ENCODE measurements around the gene BCAP31.
"Not testable (repeated sequence)": the region's sequence is repeated elsewhere in the genome, so short reads cannot be mapped to it uniquely, and the experiment has no call there.

Gene BCAP31

GRCh38 chrX:153707406-153707805, 16.8 kb downstream of the BCAP31 start:
- DNase-seq: no peak

DNA sequence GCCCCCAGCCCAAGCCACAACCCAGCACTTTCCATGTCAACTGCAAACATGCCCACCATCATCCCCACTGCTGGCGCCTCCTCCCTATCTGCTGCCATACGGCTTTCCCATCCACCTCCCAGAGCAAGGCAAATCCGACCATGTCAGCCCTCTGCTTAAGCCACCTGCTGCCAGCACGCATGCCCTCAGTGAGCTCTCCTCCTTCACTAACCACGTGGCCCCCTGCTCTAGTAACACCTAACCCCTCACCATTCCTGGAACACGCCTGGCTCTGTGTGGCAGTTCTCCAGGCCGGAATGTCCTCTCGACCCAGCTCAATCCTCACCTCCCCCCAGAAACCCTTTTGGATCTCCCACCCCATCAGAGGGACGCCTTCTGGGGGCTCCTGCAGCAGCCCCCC, 17.4 kb downstream of the BCAP31 start:
- DNase-seq: no peak

DNA sequence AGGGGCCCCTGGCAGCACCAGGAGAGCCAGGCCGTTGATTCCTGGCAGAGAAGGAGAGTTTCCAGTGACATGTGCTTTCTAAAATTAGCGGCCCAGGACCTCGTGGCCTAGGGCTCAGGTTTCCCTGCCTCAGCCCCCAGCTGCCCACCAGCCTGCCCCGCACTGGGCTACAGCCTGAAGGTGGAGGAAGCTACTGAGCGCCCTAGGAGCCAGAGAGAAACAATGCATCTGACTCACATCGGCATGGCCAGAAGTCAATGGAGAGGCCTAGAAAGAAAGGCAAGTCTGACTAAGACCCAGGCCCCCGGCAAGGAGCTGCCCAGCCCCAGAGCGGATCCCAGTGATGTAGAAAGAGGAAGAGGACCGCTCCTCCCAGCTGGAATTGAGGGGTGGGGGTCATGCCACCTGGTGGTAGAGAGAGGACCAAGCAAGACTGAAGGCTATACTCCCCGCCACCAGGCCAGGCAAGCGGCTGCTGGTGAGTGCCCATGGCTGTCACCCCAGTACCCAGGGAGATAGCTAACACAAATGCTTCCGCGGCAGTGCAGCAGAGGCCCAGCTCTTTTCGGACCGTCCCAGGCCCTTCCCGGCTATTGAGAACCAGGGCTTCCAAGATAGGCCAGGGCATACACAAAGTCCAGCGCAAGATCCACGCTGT, 18.7 kb downstream of the BCAP31 start:
- DNase-seq: not testable (repeated sequence)

DNA sequence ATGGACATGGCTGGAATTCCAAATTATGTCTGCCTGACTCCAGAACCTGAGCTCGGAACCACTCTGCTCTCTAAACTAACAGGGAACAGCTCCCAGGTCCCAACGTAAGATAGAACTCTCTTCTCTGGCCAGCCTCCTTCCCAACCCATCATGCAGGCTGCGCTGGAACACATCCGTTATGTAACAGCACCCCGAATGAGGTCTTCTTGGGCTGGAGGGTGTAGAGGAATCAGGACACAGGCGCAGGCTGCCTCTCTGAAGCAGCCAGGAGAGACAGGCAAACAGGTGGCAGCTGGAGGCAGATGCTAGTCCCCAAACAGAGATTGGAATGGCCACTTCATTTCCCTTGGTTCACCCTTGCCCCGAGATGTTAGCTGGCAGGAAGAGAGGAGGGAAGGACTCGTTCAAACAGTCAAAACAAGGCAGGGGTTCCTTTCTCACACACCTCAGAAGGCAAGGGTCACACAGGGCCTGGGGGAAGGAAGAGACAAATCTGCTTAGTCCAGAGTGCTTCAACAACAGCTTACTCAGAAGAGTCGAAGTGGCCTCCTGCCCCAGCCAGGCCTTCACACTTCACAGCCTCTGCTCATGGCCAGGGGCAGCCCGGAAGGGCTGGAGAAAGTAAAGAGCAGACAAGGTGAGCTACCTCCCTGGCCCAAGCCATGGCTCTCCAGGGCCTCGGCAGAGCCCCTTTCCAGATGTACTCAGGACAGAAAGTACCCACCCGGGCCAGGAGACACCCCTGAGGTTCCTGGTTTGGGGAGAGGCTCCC, 19.4 kb downstream of the BCAP31 start:
- not testable (repeated sequence) for DNase-seq

- no peak for DNase-seq
These were observed 20.1 kb downstream of the BCAP31 start for GRCh38 chrX:153704021-153704526.

DNA sequence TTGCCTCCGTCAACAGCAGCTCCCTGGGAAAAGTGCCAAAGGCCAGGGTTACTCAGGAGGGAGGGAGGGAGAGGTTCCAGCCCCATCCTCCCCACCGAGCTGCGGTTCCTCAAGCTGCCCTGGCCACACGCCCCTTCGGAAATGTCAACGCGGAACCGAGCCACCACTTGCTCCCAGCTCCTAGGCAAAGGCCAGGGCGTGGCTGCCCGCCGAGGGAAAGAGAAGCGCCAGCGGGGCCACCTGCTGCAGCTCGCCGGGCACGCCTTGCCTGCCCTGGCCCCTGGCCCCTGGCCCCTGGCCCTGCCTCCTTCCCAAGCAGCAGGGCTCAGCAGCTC, 21.2 kb downstream of the BCAP31 start:
- no peak for DNase-seq

DNA sequence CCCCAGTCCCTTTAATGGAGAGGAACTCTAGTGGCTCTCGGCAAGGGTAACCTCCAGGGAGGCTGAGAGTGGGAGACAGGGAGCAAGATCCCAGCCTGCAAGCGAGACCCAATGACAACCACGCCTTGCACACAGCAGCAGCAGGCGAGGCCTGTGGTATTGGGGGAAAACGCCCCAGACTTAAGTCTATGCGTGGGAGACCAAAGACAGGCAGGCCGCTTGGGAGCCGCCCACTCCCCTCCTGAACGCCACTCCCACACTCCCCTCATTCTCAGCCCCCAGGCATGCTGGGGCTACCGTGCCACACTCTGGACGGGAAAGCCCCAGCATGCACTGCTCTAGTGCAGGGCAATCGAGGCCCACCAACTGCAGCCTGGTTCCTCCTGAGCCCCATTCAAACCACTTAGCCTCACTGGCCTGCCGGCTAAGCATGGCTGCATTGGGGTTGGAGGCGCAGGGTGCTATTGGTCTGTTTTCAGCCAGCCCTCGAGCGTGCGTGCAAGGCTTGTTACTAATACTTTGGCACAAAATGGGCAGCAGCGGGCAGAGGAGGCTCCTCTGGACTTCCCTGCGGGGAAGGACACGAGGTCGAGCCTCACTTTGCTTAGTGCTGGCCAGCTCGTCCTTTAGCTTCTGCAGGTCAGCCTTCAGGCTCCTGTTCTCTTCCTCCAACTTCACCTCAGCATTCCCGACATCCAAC, 21.7 kb downstream of the BCAP31 start:
- DNase-seq: no peak

GRCh38 chrX:153701706-153702105, 22.5 kb downstream of the BCAP31 start:
- no peak for DNase-seq

- no peak for DNase-seq
These were observed 23.2 kb downstream of the BCAP31 start for GRCh38 chrX:153700967-153701366.

GRCh38 chrX:153700376-153700945, 23.7 kb downstream of the BCAP31 start:
- DNase-seq: no peak

DNA sequence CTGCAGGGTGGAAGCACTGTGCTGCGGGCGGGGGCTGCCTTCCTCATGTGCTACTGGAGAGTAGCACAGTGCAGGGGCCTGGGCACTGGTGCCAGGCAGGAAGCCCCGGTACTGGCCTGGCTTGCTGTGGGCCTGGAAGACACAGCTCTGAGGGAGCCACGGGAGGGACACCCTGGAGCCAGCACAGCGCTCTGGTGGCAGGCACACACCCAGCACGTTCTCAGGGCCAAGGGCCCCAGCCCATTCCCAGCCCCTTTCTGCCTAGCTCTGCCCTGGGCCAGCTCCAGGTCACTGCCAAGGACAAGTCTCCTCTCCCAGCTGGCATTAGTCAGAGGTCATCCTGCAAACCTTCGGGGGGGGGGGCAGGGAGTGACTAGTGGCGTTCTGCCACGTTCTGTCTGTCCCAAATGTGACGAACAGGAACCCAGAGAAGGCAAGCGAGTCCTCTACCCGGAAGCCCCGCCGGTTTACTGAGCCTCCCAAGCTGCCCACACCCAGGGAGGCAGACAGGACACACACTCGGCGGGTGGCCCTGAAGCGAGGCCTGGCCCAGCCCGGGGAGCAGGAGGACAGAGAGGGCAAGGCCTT, 24.3 kb downstream of the BCAP31 start:
- not testable (repeated sequence) for DNase-seq

DNA sequence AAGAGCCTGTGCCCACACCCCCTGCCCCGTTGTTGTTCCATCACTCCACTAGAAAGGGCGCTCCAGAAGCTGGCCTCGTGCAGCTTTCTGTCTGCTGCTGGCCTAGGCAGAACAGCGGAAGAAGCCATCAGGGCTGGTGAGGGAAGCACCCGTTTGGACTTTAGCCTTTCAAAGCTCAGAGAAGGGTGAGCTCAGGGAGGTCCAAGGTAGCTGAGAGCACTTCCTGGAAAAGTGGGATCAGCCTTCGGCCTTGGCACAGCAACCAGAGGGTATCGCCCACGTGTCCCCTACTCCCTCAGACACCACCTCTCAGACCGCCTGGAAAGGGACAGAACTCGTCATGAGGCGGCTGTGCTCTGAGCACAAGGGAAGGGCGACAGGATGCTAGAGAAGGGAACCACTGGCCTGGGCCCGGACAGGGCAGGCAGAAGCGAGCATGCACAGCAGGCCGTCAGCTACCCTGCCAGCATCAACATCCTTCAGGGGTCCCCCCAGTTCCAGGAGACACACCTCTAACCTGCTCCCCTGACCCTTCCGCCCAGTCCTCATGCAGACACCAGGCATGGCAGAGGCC, 24.9 kb downstream of the BCAP31 start:
- not testable (repeated sequence) for DNase-seq

DNA sequence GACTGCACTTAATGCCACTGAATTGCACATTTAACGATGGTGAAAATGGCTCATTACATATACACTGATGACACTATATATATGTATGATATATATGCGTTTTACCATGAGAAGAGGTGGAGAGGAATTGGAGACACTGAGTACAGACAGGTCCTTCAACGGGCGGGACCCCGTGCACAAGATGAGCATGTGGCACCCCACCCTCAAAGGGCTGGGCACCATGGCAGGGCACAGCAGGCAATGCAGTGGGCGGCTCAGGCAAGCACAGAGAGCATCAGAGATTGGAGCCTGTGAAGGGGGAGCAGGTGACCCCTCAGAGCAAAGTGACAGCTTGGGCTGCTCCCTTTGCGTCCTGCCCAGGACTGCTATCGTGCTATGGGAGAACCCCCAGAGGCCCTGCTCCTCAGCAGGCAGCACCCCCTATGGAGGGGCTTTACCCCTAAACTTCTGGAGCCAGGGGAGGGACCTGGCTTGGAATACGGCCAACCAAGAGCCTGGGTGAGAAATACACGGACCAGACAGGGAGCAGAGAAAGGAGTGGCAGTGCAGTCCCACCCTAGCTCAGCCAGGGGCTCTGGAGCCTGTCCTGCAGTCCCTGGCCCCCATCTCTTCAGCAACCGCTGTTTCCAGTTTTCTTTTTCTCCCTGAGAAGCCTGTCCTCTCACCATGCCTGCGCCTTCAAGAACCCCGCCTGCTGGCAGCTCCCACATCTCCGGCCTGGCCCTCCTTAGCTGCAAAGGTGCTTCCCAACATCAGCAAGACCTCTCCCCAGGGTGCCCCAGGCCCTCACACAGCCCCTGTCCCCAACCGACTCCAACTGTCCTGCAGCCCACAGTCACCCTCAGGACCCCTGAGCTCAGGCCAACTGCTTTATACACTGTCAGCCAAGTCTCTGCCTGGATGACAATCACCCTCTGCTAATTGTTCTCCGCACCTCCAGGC, 26.0 kb downstream of the BCAP31 start:
- no peak for DNase-seq

- DNase-seq: not testable (repeated sequence)
These were observed 27.0 kb downstream of the BCAP31 start for GRCh38 chrX:153696986-153697722.

DNA sequence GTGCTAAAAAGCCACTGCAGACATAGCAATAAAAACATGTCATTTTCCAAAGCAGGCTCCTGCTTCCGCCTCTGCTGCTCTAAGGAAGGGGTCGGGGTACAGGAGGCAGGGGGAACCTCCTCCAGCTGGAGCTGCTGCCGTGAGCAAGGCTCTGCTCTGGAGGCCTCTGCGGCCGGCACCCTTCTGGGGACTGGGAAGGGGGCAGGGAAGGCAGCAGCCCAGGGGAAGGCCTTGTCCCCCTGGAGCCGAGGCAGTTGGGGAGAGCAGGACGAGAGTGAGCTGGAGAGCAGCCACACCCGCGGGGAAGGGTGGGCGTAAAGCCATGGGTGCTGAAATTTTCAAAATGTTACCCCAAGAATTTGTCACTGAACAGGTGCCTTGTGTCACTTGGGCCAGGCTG, 27.6 kb downstream of the BCAP31 start:
- DNase-seq: not testable (repeated sequence)

DNA sequence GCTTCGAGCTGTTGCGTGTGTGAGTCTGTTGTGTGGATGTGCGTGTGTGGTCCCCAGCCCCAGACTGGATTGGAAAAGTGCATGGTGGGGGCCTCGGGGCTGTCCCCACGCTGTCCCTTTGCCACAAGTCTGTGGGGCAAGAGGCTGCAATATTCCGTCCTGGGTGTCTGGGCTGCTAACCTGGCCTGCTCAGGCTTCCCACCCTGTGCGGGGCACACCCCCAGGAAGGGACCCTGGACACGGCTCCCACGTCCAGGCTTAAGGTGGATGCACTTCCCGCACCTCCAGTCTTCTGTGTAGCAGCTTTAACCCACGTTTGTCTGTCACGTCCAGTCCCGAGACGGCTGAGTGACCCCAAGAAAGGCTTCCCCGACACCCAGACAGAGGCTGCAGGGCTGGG, 28.1 kb downstream of the BCAP31 start:
- no peak for DNase-seq

GRCh38 chrX:153694687-153695270, 29.4 kb downstream of the BCAP31 start:
- no peak for DNase-seq

GRCh38 chrX:153694256-153694655, 29.9 kb downstream of the BCAP31 start:
- not testable (repeated sequence) for DNase-seq

DNA sequence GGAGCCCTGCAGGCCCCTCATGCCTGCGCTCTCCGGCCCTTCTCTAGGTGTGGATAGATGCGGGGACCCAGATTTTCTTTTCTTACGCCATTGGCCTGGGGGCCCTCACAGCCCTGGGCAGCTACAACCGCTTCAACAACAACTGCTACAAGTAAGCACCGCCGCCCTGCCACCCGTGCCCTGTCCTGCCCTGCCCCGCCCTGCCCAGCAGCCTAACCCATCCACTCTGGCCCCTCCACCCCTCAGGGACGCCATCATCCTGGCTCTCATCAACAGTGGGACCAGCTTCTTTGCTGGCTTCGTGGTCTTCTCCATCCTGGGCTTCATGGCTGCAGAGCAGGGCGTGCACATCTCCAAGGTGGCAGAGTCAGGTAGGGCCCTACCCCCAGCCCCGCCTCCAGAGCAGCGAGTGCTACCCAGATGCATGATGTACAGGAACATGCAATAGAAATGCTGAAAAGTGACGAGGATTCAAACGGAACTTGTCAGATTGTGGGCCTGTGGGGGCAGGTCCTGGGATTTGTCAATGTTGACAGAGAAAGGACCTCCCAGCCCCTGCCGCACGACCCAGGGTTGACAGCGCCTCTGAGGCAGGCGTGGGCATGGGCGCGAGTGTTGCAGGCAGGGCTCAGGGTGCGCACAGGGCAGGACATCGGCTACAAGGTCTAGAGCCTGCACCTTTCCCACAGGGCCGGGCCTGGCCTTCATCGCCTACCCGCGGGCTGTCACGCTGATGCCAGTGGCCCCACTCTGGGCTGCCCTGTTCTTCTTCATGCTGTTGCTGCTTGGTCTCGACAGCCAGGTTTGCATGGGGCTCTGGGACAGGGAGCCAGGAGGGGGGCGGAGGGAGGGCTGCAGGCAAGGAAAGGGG, 30.7 kb downstream of the BCAP31 start:
- no peak for DNase-seq
